ENCODE measurements around the gene ATP13A1.

GRCh38 chr19:19619849-19620210, 43.6 kb downstream of the ATP13A1 start:
- TF ChIP-seq CTCF (IDR thresholded peaks at IDR 0.05) (no peak), POLR2A (IDR thresholded peaks at IDR 0.05) (no peak)

Data from Peyer's patch (tissue), 4 donors.